ENCODE measurements around the gene SPOCD1. TPM values are rescaled to one million over a fixed set of nuclear protein-coding genes. Genes with fewer than 3 reads are reported as not detected.
A peak's percentile ranks its signal among the peaks of the same experiment; 100 is the strongest.

SPOCD1 gene
- total RNA-seq, 2 donors from 2014 or later = 0.45 to 0.59 TPM

- peaks cover 38% of the 10 kb centered on the region for H3K27me3 ChIP-seq
- no peak overlapping the region for H3K4me3 ChIP-seq
- H3K36me3 ChIP-seq = no peaks in the 10 kb centered on the region
- H3K27ac ChIP-seq = no peak overlapping the region
- H3K9ac ChIP-seq (ENCODE audit: low read depth in 2 of 2, low read length in 2 of 2) = no peak overlapping the region
- peaks cover 7% of the 10 kb centered on the region for H3K4me1 ChIP-seq
- no peaks in the 10 kb centered on the region for H3K9me3 ChIP-seq
- TF ChIP-seq CTCF (IDR thresholded peaks at IDR 0.05) = no peak
- DNase-seq = no peak
- intact Hi-C loops (cut with DNase I) = no loop called here
Observed at GRCh38 chr1:31761883-31762282, 53.9 kb downstream of the SPOCD1 start.

GRCh38 chr1:31760471-31761470 lies 55.1 kb downstream of the SPOCD1 start:
- peak overlapping the region; percentile 38 for H3K4me3 ChIP-seq
- no peak for TF ChIP-seq CTCF (IDR thresholded peaks at IDR 0.05)
- no peaks in the 10 kb centered on the region for H3K9me3 ChIP-seq
- peak; percentile 50 for DNase-seq
- H3K27me3 ChIP-seq = peaks cover 38% of the 10 kb centered on the region
- peaks cover 7% of the 10 kb centered on the region for H3K4me1 ChIP-seq
- no peak overlapping the region for H3K27ac ChIP-seq
- intact Hi-C loops (cut with DNase I) = no loop called here
- H3K9ac ChIP-seq (ENCODE audit: low read depth in 2 of 2, low read length in 2 of 2) = peak overlapping the region; percentile 26 to 47
- no peaks in the 10 kb centered on the region for H3K36me3 ChIP-seq

- Histone ChIP-seq H3K9me3 (no peaks in the 10 kb centered on the region), H3K4me1 (peaks cover 4% of the 10 kb centered on the region), H3K27me3 (peaks cover 27% of the 10 kb centered on the region), H3K27ac (no peak overlapping the region), H3K9ac (ENCODE audit: low read depth in 2 of 2, low read length in 2 of 2) (peak overlapping the region in 1 of 2 donors; percentile 1), H3K4me3 (no peak overlapping the region), H3K36me3 (no peaks in the 10 kb centered on the region)
- no peak for TF ChIP-seq CTCF (IDR thresholded peaks at IDR 0.05)
- DNase-seq = no peak
- intact Hi-C loops (cut with DNase I) = no loop called here
Observed at GRCh38 chr1:31759298-31760023, 56.4 kb downstream of the SPOCD1 start.

- H3K9me3 ChIP-seq = no peaks in the 10 kb centered on the region
- H3K4me1 ChIP-seq = peaks cover 2% of the 10 kb centered on the region
- H3K27ac ChIP-seq = no peak overlapping the region
- no peak for DNase-seq
- peaks cover 26% of the 10 kb centered on the region for H3K27me3 ChIP-seq
- no peaks in the 10 kb centered on the region for H3K36me3 ChIP-seq
- intact Hi-C loops (cut with DNase I) = no loop called here
- H3K9ac ChIP-seq (ENCODE audit: low read depth in 2 of 2, low read length in 2 of 2) = no peak overlapping the region
- TF ChIP-seq CTCF (IDR thresholded peaks at IDR 0.05) = no peak
- no peak overlapping the region for H3K4me3 ChIP-seq
Observed at GRCh38 chr1:31758823-31759222, 57.0 kb downstream of the SPOCD1 start.

GRCh38 chr1:31757989-31758388 lies 57.8 kb downstream of the SPOCD1 start:
- H3K27ac ChIP-seq = no peak overlapping the region
- peaks cover 25% of the 10 kb centered on the region for H3K27me3 ChIP-seq
- no peak overlapping the region for H3K4me3 ChIP-seq
- H3K4me1 ChIP-seq = peaks cover 2% of the 10 kb centered on the region
- intact Hi-C loops (cut with DNase I) = no loop called here
- H3K9me3 ChIP-seq = no peaks in the 10 kb centered on the region
- H3K36me3 ChIP-seq = no peaks in the 10 kb centered on the region
- no peak for DNase-seq
- no peak for TF ChIP-seq CTCF (IDR thresholded peaks at IDR 0.05)
- H3K9ac ChIP-seq (ENCODE audit: low read depth in 2 of 2, low read length in 2 of 2) = no peak overlapping the region

All from colonic mucosa (tissue), 4 donors.